GM21447 (cell line): ENCODE results near the gene CTBP2.
"Not testable (repeated sequence)": the region's sequence is repeated elsewhere in the genome, so short reads cannot be mapped to it uniquely, and the experiment has no call there.

Experiments used
- ATAC-seq: cut with Tn5 transposase; IDR thresholded peaks from one replicate; pipeline ENCODE4 v1.9.1; 2021; ENCODE audit not compliant: unreplicated experiment

The CTBP2 gene

GRCh38 chr10:124990671-124991625, 169.4 kb downstream of the CTBP2 start:
- no peak for ATAC-seq

DNA sequence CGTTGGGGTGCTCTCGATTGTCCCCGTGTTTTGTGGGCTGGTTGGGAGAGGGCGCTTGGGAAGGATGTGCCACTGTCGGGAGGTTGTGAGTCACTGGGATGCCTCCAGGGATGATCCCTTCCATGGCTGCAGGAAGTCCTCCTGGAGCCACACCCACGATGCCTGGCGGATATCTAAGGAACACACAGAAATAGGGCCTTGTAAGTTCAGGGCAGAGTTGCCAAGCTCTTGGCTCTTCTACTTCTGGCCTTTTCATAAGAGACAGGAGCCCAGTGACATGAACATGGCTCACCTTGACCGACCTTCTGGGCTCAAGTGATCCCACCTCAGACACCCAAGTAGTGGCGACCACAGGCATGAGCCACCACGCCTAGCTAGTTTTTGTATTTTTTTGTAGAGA, 170.8 kb downstream of the CTBP2 start:
- ATAC-seq, result no peak

DNA sequence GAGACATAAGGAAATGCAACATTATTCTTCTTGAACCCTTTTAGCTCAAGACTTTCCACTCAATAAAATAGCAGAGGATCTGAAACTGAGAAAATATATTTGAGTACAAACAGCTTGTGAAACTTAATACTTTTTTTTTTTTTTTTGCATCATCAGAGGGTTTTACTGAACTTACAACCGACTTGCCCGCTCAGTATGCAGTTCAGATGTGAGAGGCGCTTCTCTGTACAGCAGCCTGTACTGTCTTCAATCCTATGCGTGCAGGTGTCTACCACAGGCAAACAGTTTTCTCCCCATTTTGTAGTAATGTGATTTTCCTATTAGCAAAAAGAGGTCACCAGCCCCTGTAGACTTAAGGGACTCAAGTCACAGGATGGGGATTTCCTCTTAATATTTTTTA, 171.6 kb downstream of the CTBP2 start:
- ATAC-seq, result not testable (repeated sequence)

DNA sequence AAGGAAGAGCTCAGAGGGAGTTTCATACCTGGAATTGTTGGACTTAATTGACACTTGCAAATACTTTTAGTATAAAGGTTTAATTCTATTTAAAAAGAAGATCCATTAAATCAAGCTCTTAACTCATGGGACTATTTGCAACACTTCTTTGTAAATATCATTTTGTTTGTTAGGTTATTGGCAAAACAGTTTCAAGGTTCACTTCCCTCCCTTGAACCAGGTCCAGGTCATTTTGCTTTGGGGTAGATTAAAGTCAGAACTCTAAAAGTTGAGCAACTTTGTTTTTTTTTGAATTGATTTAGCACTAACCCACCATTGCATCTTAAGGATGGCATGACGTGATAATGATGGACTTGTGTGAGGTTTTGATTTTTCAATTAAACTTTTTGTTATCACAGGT, 172.6 kb downstream of the CTBP2 start:
- ATAC-seq, result no peak

DNA sequence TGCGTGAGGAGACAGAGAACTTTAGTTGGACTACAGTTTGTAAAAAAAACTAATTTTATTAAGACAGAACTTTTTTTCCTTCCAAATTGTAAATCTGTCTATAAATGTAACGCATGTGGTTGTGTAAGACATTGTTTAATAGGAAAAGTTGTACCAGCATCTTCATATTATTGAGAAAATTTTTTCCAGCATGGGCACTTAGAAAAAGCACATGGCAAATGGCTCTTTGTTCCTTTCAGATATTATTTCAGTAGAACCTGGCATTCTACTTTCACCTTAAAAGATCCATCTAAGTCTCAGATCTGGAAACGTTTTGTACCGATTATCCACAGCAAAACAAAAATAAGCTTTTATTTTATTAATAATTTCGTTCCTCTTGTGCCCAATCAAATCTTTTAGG, 175.2 kb downstream of the CTBP2 start:
- ATAC-seq, result no peak

- no peak for ATAC-seq
These were observed 176.0 kb downstream of the CTBP2 start for GRCh38 chr10:124984376-124984775.

GRCh38 chr10:124983321-124983720, 177.0 kb downstream of the CTBP2 start:
- ATAC-seq, result no peak

DNA sequence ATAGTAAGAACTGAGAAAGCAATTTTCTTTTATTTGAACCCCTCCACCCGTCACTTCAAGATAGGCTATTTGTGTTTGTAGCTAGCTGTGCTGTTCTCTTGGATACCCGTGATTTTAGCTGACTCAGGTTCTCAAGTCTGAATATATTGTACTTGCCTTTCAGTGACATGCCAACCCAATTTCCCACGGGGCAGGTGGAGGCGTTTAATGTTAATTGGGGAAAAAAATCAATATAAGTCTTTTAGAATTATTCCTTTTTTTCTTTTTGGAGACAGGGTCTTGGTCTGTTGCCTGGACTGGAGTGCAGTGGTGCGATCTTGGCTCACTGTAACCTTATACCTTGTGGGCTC, 182.0 kb downstream of the CTBP2 start:
- ATAC-seq, result no peak

- ATAC-seq, result no peak
These were observed 182.6 kb downstream of the CTBP2 start for GRCh38 chr10:124977648-124978375.

DNA sequence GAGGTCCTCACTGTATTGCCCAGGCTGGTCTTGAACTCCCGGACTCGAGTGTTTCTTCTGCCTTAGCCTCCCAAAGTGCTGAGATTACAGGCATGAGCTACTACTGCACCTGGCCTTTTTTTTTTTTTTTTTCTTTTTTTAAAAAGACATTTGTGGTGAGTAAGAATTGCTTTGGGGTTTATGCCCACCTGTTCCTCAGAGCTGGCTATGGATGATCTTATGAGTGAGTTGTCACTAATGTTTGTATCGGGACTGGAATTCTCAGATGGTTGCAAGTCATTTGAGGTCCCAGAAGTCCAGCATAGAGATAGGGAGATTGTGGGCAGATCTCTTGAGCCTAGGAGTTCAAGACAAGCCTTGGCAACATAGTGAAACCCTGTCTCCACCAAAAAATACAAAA, 183.2 kb downstream of the CTBP2 start:
- no peak for ATAC-seq

DNA sequence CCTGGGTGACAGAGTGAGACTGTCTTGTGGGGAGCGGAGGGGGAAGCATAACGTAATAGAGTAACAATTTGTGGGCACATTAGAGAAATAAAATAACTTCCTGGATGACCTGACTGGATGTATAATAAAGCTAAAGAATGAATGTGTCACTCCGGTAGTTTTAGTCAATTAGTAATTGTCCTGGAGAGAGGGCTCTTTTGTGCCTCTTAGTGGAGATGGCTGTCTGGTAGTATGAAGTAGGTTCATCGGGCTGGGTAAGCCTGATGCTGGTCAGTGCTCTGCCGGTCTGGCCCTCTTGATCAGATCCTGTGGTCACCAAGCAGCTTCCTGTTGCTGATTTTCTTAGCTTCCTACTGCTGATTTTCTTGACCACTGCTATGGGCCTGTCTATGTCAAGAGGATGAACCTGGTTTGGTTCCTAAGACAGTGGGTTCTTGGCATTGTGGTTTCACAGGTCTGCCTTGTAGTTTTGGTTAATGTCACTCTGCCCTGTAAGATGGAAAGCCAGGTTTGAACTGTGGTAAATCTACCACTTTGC, 184.3 kb downstream of the CTBP2 start:
- peak; percentile 77 for ATAC-seq

GRCh38 chr10:124974131-124974530, 186.2 kb downstream of the CTBP2 start:
- ATAC-seq, result no peak

- no peak for ATAC-seq
These were observed 187.7 kb downstream of the CTBP2 start for GRCh38 chr10:124972637-124973036.

DNA sequence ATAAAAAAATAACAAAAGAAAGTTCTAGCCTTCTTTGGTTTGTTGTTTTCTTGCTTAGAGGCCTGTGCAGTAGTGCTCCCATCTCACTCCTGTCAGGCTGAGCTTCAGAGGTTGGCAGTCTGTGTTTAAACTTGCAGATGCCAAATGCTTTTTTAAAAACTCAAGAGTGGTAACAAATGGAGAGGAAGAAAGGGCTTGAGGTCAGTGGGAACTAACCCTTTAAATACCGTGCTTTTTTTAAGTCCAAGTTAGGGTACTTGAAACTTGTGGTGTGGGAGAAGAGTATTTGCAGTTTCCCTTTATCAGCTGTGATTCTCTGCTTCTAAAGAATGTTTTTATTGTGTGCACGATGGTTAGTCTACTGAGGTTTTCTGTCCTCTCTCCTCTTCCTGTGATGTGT, 189.1 kb downstream of the CTBP2 start:
- ATAC-seq, result peak; percentile 40

GRCh38 chr10:124967255-124967654, 193.1 kb downstream of the CTBP2 start:
- no peak for ATAC-seq

DNA sequence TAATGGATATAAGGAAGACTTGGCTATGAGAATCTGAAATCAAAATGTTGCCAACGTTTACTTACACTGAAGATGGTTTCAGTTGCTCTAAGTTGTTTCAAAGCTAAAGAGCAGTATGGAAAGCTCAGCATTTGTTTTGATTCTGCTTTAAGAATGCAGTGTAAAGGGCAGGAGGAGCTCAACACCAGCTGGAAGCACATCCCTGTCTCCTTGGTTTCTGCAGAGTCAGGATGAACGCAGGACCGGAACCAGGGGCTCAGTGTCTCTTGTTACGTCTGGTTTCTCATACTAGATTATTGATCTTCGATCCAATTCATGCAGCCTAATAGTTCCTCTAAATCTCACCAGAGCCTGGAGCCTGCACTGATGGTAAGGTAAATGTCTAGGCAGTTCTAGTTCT, 194.4 kb downstream of the CTBP2 start:
- ATAC-seq, result no peak

DNA sequence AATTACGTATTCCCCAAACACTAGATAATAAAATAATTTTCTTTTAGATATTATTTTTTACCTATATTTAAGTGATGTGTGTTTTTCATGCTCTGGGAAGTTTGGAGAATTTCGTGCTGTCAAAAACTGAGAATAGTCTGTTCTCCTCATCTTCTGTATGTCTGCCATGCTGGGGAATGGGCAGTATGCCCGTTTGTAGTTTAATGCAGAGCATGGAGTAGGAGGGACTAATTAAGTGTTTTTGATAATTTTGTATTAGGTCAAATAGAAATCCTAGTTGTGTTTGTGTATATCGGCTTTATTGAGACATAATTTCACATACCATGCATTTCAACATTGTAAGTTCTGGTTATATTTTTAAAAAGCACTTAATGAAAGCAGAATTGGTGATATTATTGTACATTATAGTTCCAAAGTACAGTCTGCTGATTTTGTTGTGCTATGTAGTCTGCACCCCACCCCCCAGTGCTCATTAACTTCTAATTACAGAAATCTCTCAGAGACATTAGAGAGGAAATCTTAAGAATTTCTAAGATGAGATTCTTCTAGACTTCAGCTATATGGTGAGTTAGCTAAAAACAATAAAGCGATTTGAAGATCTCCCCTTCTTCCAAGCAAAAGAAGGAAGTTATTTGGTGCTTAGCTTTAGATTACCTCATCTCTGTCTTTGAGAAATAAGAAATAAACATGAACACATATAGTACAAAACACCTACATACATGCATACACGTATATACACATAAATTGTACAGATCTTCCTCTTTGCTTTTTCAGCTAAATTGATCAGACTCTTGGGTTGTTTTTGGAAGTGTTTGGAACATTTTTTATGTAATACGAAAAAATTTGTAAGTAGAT, 196.3 kb downstream of the CTBP2 start:
- no peak for ATAC-seq

- ATAC-seq, result no peak
These were observed 197.9 kb downstream of the CTBP2 start for GRCh38 chr10:124962421-124962820.

DNA sequence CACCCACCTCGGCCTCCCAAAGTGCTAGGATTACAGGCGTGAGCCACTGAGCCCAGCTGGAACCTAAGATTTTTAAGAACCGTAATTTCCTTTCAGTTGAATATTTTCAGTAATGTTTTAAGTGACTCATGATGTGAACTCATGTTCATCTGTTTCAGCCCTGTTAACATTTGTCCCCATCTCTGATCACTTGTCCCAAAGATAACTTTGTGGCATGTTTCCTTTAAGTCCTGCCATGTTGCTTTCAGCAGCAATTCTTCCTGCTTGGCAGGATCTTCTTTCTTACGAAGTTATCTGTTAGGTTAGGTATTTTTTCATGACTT, 199.2 kb downstream of the CTBP2 start:
- ATAC-seq, result no peak

- no peak for ATAC-seq
These were observed 200.8 kb downstream of the CTBP2 start for GRCh38 chr10:124959564-124959963.

GRCh38 chr10:124957404-124957947, 202.9 kb downstream of the CTBP2 start:
- no peak for ATAC-seq
